ENCODE results near the gene MRPL34.

The MRPL34 gene

DNA sequence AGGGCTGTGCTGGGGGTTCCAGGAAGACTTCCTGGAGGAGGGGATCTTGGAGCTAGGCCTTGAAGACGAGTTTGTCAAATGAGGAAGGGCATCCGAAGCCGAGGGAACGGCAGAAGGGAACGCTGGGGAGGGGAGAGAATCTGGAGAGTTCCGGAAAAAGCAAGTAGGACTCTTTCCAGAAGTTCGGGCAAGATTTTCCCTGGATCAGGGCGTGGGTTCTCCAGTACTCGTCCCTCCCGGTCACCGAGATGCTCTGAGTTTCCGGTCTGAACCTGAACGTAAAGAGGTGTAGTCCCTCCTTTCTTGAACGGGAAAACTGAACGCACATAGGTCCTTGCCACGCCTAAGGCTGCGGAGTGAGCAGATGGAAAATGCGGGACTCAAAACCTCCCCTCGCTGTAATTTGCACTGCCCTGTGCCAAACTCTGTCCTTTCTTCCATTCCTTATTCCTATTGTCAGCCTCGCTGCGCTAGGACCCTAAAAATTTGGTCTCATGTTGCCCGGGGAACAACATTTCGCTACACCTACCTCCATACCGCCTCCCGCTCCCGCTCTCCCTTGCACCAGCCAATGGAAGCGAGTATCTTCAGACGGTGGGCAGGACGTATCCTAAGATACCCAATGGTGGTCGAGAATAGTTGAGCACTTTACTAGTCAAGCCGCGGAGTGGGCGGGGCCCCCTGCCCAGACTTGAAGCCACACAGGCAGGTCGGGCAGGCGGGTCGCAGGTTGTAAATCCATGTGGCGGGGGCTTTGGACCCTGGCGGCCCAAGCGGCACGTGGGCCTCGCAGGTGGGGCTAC, 31.4 kb downstream of the MRPL34 start, which contains the start of gene GTPBP3:
Gene GTPBP3, plus strand, starts transcription at position 682 of the 803 bp plus-strand sequence. Its CDS starts 59 bp downstream, at position 741.
- TF ChIP-seq, protein P1, sequence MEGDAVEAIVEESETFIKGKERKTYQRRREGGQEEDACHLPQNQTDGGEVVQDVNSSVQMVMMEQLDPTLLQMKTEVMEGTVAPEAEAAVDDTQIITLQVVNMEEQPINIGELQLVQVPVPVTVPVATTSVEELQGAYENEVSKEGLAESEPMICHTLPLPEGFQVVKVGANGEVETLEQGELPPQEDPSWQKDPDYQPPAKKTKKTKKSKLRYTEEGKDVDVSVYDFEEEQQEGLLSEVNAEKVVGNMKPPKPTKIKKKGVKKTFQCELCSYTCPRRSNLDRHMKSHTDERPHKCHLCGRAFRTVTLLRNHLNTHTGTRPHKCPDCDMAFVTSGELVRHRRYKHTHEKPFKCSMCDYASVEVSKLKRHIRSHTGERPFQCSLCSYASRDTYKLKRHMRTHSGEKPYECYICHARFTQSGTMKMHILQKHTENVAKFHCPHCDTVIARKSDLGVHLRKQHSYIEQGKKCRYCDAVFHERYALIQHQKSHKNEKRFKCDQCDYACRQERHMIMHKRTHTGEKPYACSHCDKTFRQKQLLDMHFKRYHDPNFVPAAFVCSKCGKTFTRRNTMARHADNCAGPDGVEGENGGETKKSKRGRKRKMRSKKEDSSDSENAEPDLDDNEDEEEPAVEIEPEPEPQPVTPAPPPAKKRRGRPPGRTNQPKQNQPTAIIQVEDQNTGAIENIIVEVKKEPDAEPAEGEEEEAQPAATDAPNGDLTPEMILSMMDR (IDR thresholded peaks at IDR 0.05; ENCODE audit: low read depth, low read length, missing control alignments), result no peak
- DNase-seq, result peak; percentile 99
- Histone ChIP-seq H3K36me3 (replicated peaks) (peaks cover 4% of the 10 kb centered on the region), H3K27ac (peak within 1 kb of the TSS; percentile 49), H3K27me3 (replicated peaks) (no peaks in the 10 kb centered on the region), H3K4me3 (ENCODE audit: low read depth, low read length) (peak within 1 kb of the TSS; percentile 87)
- in situ Hi-C loops (cut with HindIII; ENCODE audit: low pct_ligation_motif_present, low sequenced_read_pairs), result no loop called here

DNA sequence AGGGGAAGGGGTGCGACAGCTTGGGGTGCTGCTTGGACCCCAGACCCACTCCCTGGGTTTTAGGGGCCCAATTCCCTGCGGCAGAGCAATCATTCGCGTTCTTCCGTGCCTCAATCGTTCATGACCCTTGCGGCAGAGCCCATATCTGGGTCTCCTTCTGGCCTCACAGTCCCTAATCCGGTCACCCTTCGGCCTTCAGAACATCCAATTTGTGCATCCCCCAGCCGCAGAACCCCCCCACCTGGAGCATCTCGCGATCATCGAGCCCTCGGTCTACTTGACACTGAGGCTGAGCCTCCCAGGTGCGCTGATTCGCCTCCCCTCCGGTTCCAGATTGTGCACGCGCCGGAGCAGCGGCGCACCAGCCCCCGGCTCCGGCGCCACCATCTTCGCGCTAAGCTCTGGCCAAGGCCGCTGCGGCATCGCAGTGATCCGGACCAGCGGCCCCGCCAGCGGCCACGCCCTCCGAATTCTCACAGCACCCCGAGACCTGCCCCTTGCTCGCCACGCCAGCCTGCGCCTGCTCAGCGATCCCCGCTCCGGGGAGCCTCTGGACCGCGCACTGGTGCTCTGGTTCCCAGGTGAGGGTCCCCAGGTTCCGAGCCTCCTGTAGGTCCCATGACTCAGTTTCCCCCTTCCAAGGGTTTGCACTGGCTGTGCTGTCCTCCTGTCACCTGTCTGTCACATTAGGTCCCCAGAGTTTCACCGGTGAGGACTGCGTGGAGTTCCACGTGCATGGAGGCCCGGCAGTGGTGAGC, 32.2 kb downstream of the MRPL34 start:
- H3K36me3 ChIP-seq (replicated peaks), result peaks cover 4% of the 10 kb centered on the region
- in situ Hi-C loops (cut with HindIII; ENCODE audit: low pct_ligation_motif_present, low sequenced_read_pairs), result no loop called here
- H3K4me3 ChIP-seq (ENCODE audit: low read depth, low read length), result peak overlapping the region; percentile 87
- no peaks in the 10 kb centered on the region for H3K27me3 ChIP-seq (replicated peaks)
- no peak overlapping the region for H3K27ac ChIP-seq
- TF ChIP-seq, protein P1 (IDR thresholded peaks at IDR 0.05; ENCODE audit: low read depth, low read length, missing control alignments), result no peak
- DNase-seq, result no peak

DNA sequence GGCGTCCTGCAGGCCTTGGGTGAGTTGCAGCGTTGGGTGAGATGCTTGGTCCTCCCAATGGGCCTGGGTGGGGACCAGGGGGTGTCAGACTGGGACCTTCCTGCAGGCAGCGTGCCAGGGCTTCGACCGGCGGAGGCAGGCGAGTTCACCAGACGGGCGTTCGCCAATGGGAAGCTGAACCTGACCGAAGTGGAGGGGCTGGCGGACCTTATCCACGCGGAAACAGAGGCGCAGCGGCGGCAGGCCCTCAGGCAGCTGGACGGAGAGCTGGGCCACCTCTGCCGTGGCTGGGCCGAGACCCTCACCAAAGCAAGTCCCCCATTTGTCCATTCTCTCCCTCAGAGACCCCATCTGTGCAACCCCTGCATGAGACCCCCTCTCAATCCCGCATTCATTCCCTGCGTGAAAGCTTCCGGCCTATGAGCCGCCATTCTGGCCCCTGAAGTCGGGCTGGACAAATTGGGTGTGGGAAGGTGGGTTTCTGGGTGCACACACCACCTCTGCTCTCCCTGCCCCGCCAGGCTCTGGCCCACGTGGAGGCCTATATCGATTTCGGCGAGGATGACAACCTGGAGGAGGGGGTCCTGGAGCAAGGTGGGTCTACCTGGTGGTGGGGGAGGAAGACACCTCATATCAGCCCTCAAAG, 32.9 kb downstream of the MRPL34 start:
- in situ Hi-C loops (cut with HindIII; ENCODE audit: low pct_ligation_motif_present, low sequenced_read_pairs), result no loop called here
- no peak for DNase-seq
- Histone ChIP-seq H3K27ac (no peak overlapping the region), H3K36me3 (replicated peaks) (no peaks in the 10 kb centered on the region), H3K27me3 (replicated peaks) (no peaks in the 10 kb centered on the region), H3K4me3 (ENCODE audit: low read depth, low read length) (peak overlapping the region; percentile 87)
- TF ChIP-seq, protein P1 (IDR thresholded peaks at IDR 0.05; ENCODE audit: low read depth, low read length, missing control alignments), result no peak

DNA sequence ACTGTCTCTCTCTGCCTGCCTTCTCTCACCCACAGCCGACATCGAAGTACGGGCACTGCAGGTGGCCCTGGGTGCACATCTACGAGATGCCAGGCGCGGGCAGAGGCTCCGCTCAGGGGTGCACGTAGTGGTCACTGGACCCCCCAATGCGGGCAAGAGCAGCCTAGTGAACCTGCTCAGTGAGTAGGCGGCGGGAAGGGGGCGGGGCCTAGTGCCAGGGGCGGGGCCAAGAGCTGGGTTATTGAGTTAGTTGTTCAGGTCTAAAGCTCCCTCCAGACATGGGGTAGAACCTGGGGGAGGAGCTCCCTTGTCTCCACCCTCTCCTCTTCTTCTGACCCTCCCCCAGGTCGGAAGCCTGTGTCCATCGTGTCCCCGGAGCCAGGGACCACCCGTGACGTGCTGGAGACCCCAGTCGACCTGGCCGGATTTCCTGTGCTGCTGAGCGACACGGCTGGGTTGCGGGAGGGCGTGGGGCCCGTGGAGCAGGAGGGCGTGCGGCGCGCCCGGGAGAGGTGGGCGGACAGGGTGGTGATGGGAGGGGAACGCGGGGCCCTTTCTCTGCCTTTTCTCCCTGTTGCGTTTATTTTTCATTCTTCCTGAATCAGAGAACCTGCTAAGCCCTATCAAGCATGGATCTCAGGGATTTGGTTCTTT, 33.5 kb downstream of the MRPL34 start:
- TF ChIP-seq, protein P1 (IDR thresholded peaks at IDR 0.05; ENCODE audit: low read depth, low read length, missing control alignments), result no peak
- H3K4me3 ChIP-seq (ENCODE audit: low read depth, low read length), result no peak overlapping the region
- H3K27ac ChIP-seq, result no peak overlapping the region
- H3K27me3 ChIP-seq (replicated peaks), result no peaks in the 10 kb centered on the region
- in situ Hi-C loops (cut with HindIII; ENCODE audit: low pct_ligation_motif_present, low sequenced_read_pairs), result no loop called here
- no peak for DNase-seq
- H3K36me3 ChIP-seq (replicated peaks), result no peaks in the 10 kb centered on the region

DNA sequence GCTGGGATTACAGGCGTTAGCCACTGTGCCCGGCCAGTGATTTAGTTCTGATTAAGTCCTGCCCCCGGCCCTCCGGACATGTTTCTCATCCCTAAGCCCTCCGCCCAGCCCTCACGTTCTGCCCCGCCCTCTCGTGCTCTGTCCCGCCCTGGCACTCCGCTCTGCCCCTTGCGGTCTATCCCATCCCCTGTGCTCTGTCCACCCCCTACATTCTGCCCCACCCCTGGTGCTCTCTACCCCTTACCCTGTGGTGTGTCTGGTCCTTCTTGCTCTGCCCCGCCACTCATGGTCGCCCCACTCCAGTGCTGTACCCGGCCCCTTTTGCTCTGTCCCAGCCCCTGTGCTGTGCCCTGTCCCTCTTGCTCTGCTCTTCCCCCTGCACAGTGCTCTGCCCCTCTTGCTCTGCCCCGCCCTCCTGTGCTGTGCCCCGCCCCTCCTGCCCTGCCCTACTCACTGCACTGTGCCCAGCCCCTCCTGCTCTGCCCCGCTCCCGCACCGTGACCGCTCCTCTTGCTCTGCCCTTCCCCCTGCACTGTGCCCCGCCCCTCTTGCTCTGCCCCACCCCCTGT, 34.7 kb downstream of the MRPL34 start:
- no peak overlapping the region for H3K27ac ChIP-seq
- in situ Hi-C loops (cut with HindIII; ENCODE audit: low pct_ligation_motif_present, low sequenced_read_pairs), result no loop called here
- no peak overlapping the region for H3K4me3 ChIP-seq (ENCODE audit: low read depth, low read length)
- TF ChIP-seq, protein P1 (IDR thresholded peaks at IDR 0.05; ENCODE audit: low read depth, low read length, missing control alignments), result no peak
- no peak for DNase-seq
- no peaks in the 10 kb centered on the region for H3K27me3 ChIP-seq (replicated peaks)
- no peaks in the 10 kb centered on the region for H3K36me3 ChIP-seq (replicated peaks)

Data from brain microvascular endothelial cell (primary cell).